ENCODE measurements around the gene KLHL20.

DNA sequence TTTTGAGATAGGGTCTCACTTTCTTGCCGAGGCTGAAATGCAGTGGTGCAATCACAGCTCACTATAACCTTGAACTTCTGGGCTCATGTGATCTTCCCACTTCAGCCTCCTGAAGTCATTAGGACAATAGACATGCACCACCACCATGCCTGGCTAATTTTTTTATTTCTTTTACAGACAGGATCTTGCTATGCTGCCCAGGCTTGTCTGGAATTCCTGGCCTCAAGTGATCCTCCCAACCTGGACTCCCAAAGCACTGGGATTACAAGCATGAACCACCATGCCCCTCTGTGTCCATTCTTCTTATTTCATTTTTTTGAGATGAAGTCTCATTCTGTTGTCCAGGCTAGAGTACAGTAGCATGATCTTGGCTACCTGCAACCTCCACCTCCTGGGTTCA is 12.0 kb upstream of the KLHL20 start:
- TF ChIP-seq, protein P1, sequence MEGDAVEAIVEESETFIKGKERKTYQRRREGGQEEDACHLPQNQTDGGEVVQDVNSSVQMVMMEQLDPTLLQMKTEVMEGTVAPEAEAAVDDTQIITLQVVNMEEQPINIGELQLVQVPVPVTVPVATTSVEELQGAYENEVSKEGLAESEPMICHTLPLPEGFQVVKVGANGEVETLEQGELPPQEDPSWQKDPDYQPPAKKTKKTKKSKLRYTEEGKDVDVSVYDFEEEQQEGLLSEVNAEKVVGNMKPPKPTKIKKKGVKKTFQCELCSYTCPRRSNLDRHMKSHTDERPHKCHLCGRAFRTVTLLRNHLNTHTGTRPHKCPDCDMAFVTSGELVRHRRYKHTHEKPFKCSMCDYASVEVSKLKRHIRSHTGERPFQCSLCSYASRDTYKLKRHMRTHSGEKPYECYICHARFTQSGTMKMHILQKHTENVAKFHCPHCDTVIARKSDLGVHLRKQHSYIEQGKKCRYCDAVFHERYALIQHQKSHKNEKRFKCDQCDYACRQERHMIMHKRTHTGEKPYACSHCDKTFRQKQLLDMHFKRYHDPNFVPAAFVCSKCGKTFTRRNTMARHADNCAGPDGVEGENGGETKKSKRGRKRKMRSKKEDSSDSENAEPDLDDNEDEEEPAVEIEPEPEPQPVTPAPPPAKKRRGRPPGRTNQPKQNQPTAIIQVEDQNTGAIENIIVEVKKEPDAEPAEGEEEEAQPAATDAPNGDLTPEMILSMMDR (IDR thresholded peaks at IDR 0.05), result no peak
- no peak for TF ChIP-seq POLR2A (IDR thresholded peaks at IDR 0.05)

All from body of pancreas (tissue), 4 donors.